Measurements from ENCODE around the gene LINGO1.

Gene LINGO1, protein sequence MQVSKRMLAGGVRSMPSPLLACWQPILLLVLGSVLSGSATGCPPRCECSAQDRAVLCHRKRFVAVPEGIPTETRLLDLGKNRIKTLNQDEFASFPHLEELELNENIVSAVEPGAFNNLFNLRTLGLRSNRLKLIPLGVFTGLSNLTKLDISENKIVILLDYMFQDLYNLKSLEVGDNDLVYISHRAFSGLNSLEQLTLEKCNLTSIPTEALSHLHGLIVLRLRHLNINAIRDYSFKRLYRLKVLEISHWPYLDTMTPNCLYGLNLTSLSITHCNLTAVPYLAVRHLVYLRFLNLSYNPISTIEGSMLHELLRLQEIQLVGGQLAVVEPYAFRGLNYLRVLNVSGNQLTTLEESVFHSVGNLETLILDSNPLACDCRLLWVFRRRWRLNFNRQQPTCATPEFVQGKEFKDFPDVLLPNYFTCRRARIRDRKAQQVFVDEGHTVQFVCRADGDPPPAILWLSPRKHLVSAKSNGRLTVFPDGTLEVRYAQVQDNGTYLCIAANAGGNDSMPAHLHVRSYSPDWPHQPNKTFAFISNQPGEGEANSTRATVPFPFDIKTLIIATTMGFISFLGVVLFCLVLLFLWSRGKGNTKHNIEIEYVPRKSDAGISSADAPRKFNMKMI

DNA sequence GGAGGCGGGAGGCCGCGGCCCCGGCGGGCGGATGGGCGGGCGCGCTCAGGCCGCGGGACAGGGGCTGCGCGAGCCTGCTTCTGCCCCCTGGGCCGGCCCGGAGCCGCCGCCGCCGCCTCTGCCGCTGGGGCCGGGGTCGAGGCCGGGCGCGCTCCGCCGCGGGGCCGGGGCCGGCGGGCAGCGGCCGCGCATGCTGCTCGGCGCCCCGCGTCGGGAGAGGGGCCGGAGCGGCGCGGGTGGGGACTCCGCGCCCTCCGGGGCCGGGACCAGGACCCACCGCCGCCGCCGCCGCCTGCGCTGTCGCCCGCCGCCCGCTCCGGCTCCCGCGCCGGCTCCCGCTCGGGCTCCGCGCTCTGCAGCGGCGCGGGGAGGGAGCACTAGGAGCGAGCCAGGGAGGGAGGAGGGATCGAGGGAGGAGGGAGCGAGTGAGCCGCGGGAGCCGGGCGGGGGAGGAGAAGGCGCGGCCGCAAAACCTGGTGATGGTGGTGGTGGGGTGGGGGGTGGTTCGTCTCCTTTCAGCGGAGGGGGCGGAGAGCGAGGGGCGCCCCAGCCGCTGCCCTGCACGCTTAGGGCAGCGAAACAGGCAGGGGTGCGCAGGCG, at the start of gene LINGO1:
LINGO1 (minus strand) TSS at position 379 of the 600 bp plus-strand sequence. CDS start 597 bp downstream, outside the sequence.
- DNase-seq, result no peak

DNA sequence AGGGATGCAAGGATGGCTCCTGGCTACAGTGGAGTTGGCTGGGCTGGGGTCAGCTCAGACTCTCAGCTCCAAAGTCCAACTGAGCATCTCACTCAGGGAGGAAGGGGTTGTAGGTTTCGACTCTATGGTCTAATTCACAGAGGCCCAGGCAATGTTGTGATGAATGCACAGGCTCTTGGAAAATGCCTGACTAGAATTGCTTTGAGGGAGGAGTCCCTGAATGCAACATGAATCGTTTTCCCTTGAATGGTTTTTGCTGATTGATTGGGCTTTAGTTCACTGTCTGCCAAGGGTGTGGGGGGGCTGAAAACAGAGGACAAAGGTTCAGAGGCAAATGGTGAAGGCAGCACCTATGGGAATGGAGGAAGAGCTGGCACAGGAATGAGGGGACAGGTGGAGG, 48.6 kb upstream of the LINGO1 start:
- no peak for DNase-seq

DNA sequence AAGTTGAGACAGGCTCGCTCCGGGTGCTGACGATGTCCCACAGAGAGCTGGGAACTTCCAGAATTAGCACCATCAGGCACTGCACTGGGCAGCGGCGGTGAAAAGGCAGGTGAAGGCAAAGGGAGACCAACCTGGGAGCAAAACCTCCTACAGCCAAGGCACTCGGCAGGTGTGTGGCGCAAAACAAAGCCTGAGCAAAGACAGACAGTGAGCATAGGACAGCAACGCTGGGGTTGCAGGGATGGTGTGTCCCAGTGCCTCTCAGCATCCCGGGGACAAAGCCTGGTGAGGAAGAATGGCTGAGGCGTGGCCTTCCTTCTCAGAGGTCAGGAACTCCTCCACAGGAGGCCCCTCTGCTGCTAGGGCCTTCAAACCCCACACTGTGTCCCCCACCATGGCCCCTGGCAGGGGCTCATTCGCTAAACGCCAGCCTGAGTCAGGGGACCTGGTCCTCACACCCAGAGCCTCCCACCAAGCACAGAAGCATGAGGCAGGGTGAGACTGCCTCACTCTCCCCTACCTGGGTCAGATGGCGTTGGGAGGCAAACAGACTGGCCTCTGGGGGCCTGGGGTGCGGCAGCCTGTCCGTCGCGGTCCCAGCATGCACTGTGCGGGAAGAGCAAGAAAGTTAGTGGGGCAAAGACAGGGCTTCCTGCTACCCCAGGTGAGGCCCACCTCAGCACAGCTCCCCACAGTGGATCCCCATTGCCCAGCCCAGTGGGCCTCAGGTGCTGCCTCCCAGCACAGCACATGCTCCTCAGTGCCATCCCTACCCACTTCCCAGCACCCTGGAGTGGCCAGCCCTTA, 44.1 kb upstream of the LINGO1 start:
- DNase-seq, result no peak

DNA sequence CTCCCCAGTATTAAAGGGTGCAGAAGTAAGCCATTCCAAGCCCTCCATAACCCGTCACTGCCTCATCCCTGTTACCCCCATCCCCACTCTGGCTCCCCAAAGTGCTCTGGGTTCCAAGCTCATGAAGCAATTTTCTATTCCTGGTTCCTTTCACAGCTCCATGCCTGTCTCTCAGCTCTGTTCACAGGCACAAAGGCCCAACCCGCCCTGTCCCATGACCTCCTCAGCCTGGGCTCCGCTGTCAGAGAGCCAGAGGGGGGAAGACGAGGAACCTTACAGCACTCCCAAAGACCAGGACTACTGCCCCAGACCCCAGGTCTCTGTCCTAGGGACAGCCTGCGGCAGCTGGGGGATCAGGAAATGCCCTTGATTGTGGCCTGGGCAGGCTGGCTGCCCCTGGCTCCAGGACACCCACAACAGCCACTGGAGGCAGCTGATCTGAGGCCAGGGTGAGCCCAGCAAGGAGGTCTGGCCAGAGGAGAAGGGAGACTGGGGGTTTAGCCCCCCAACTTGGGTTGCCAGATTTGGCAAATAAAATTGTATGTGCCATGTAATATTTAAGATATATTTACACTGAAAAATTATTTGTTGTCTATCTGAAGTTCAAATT, 43.2 kb upstream of the LINGO1 start:
- DNase-seq, result no peak

DNA sequence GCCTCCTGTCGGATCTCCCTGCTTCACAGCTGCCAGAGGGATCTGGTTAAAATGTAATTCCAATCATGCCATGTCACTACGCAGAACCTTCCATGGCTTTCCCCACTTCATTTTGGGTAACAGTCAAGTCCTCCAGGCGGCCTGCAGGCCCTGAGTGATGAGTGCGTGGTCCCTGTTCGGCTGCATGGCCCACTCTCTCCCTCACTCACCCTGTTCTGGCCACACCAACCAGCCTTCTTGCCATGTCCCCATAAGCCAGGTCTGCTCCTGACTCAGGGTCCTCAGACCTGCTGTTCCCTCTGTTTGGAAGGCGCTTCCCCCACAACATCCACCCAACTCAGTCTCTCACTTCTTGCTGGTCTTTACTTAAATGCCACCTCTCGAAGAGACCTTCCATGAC, 41.6 kb upstream of the LINGO1 start:
- DNase-seq, result no peak

DNA sequence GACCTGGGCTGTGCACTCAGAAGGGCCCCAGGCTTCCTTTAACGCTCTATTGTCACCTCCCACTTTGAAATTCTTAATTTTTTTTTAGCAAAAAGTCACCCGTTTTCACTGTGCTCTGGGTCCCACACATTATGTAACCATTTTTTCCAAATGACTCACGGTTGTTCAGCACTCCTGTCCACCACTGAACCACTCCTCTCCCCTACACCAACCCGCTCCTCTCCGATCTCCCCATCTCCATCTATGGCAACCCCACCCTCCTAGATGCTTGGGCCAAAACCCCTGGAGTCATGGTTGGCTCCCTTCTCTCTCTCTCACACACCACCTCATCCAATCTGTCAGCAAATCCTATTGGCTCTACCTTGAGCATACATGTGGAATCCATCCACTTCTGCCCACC, 41.2 kb upstream of the LINGO1 start:
- no peak for DNase-seq

DNA sequence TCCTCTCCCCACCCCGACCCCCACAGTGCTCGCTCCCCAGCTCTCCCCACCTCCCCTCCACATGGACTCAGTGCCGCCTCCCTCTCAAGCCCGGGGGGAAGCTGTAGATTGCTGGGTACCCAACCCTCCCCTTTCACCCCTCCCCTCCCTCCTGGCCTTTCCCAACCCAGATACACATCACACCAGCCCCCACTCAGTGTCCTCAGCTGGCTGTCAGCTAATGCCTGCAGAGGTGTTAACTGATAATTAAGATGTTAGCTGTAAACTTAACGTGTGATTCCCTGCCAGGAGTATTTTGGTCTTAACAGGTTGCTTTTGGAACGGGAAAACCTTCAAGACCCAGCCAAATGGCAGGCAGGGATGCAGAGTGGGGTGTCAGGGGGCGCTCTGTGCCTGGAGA, 39.4 kb upstream of the LINGO1 start:
- DNase-seq, result no peak

DNA sequence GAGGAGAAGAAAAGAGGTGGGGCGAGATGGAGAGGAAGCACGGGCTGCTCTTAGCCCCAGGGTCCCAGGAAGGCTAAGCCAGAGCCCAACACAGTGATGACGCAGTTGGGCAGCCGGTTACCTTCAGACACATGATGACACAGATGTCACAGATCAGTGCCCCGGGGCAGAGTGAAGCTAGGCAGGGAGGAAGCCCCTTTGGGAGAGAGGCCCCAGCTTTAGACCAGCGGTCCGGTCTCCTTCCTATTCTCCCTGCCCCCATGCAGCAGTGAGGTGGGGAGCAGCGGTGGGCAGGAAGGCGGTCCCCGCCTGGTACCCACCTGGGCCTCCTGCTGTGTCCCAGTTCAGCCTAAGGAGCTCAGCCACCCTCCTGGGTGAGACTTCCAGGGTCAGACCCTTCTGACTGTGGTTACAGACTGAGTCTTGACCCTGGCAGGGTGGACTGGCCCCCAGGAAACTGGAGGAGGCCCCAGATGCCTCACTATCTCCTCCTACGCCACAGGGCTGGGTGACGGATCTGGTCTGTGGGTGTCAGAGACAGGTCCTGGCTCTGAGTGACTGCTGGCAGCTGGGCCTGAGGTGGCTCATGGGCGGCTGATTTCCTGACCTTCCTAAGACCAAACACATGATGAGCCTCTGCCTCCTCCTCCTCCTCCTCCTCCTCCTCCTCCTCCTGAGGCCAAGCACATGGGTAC, 38.8 kb upstream of the LINGO1 start:
- no peak for DNase-seq

DNA sequence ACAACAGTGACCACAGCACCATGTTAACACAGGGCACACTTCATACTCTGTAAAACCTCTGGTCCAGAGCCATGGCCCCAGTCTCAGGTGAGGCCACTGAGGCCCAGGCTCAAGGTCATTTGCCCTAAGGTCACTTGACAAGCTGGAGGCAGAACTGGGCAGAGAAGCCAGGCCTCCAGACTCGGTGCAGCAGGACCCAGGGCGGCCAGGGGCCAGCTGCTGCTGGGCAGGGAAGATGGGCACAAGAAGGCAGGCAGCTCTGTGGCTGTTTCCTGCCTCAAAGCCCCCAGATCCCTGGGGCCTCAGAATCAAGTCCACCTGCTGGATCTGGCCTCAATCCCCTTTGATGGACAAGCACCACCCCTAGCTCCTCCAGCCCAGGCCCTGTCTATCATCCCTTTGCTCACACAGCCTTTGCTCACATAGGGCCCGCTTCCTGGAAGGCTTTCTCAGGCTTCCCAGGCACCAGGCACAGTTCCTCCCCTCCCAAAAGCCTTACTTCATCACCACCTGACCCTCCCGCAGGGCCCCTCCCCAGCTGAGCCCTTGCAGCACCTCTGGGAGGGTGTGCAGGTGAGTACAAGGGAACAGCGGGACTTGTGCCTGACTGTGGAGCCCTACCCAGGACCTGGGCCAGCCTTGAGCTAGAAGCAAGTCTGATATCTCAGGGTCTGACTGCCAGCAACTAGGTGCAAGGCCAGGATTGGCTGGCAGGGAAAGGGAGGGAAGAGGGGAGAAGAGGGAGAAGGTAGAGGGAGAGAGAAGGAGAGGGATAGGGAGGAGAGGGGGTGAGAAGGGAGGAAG, 38.0 kb upstream of the LINGO1 start:
- DNase-seq, result no peak

DNA sequence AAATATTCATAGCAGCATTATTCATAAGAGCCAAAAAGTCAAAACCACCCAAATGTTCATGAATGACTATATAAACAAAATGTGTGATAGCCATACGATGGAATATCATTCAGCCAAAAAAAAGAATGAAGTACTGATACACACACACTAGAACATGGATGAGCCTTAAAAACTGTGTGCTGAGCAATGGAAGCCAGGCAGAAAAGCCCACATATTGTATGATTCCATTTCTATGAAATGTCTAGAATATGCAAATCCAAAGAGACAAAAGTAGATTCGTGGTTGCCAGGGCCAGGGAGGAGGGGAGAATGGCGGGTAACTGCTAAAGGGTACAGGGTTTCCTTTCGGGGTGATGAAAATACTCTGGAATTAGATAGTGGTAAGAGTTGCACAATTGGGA, 37.2 kb upstream of the LINGO1 start:
- no peak for DNase-seq

DNA sequence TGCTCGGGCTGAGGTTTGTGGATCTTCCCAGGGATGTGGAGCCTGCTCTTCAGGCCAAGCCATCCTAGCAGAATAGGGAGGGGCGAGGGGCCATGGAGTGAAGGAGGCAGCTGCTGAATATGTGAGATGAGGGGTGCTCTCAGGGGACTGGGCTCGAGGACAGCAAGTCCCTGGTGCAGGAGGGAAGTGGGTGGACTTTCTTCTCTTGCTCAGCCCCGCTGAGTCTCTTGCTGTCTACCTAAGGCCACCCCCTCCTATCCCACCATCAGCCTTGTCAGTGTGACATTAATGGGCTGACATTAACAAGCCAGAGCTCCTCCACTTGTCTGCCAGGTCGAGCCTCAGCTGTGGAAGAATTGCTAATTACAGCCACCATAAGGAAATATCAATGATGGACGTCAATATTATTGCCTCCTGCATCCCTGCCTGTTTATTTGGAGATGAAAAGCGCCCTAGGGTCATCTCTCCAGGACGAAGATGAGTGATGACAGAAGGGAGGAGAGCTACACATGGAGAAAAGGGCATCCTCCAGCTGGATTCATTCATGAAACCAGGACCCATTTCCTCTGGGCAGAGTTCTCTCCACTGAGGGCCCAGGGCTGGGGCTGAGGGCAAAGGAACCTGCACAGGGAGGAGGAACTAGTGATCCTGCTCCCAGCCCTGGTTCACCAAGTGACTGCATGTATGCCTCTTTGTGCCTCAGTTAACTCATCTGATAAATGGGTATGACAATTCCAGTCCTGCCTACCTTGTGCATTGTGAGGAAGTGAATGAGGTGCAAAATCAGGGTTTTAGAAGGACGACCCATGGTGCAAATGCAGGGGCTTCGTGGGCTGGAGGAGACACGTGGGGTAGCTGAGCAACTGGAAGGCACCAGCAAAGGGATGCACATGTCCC, 34.9 kb upstream of the LINGO1 start:
- no peak for DNase-seq

DNA sequence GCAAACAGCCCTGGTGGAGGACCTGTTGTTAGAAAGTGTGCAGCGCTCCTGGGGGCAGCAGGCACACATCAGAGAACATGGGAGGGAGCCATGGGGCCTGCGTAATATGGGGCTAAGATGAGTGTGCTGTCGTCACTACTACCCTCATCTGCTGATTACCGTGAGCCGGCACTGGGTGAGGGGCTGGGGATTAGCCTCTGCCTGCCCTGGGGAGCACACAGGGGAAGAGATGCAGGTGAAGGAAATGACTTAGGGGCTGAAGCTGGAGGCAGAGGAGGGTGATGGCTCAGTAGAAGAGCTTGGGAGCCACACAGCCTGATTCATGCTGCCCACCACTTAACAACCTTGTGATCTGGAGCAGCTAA, 33.6 kb upstream of the LINGO1 start:
- DNase-seq, result no peak

DNA sequence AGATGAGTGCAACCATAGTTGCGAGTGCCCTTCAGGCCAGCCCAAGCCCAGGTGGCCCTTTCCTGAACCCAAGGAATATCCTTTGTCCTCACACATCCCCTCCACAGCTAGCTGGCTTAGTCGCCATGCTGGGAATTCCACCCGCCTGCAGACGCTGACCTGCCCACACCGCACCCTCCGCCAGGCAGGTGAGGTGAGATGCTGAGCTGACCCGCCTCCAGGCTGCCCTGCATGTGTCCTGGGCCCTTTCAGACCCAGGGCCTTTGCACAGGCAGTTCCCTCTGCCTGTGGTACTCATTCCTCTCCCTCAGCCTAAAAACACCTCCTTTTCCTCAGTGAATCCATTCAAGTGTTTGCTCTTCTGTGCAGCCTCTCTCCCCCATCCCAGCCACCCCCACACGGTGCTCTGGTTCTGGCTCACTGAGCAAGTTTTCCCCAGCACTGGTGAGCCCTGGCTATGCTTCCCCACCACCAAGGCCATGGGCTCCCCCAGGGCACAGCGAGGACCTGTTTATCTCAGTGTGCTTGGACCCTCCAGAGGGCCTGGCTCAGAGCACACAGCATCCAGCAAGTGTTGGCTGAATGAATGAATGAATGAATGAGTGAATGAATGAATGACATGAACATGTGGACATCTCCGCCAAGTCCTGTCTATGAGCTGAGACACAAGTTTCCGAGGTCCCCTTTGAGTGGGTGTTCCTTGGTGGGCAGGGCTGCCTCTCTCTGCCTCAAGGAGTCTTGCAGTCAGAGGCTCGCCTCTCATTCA, 33.0 kb upstream of the LINGO1 start:
- no peak for DNase-seq

DNA sequence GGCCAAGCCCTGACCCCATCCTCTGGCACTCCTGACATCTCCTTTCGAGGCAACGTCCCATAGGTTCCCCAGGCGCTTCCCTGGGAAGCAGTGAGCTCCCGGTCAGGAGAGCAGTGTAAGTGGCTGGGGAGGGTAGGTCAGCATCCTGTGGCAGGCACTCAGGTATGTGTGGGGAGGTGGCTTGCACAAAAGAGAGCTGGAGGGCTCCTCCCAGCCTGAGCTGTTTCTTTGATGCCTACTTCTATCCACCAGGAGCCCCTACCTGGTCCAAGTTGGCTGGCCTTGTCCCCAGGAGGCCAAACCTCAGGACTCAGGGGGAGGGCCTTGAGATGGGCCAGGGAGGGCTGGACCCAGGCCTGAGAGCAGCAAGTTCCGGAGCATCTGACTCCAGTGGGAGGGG, 31.7 kb upstream of the LINGO1 start:
- no peak for DNase-seq

DNA sequence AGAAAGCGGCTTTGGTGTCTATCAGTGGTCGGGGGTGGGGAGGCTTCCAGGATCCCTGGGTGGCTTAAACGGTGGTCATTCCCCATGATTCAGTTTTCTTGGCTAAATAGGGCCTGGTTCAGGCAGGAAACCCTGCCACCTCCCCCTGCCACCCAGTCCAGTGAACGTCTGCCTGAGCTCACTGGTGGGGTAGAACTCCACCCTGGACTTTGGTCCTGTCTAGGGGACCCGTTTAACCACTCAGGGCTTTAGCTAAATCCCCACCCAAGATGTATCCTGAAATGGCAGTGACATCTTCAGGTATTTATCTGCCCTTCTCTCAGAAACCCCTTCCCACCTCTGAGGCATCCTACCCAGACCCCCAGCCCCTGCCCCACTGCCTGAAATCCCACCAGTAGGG, 30.5 kb upstream of the LINGO1 start:
- DNase-seq, result no peak

DNA sequence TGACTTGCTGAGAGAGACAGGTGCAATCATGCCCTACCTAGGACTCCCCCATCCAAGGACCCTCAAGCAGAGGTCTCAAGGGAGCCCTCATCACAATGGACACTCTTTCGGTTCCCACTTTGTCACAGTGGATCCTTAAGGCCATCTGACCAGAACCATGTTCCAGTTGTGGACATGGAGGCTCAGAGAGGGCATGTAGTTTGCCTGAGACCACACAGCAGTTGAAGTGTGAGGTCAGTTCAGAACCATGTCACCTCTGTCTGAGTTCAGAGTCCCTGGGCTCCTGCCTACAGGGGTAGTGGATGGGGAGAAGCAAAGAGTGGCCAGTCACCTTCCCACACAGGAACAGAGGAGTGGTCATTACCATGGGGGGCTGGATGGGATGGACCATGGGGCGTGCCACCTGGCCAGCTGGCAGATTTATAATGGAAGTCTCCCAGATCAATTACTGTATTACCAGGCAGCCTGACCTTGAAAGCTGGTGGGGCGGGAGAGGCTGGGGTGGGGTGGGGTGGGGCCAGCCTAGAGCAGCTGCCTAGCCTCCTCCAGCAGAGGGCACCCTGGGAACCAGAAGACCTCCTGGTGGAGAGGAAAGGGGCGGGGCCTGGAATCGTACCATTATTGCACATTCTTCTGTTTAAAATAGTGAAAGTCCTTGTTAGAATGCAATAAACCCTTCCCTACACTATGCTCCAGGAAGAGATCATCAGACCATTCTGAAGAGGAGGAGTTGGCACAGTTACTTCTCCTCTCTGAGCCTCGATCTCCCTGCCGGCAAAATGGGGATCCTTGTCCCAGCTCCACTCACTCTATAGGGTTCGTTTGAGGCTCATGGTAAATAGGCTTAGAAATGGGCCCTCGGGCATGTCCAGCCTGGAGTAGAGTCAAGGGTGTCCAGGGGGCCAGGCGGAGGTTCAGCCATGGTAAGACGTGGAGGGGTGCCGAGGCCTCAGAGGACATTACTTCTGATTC, 26.9 kb upstream of the LINGO1 start:
- DNase-seq, result no peak

DNA sequence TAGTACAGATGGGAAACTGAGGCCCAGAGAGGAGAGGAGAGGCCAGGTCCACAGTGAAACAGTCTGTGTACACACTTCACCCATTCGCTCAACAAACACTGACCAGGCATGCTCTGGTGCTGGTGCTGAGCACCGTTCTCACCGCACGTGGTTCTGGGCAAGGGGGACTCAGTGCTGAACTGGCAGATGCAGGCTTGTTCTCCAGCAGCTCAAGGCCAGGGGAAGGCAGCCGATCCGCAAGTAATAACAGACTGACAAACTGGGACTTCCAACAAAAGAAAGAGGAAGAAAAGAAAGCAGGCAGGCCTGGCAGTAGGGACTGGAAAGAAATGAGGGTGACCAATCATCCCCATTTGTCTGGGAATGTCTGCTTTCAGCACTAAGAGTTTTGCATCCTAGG, 25.6 kb upstream of the LINGO1 start:
- DNase-seq, result no peak

DNA sequence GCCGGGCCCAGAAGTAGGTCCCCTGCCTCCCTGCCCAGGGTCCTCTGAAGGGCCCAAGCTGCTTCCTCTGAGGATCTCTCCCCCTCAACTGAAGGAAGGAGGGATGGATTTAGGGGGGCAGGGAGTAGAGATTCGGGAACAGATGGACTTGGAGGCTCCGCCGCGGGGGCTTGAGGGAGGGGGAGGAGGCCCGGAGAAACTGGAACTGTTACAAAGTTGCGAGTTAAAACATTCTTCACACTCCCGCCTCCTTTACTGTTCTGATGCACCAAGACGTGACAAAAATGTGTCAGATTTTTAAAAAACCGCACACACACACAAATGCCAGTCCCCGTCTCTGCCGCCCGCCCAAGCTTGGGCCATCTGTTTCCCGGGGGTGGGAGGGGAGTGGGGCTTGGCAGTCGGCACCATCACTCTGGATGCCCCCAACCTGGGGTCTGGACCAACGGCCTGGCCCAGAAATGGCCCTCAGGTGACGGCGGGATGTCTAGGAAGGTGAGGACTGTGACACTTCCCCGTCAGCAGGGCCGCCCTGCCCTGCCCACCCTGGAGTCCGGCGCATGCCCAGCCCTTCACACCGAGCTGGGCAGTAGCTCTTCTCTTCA, 25.0 kb upstream of the LINGO1 start:
- DNase-seq, result no peak
